AG04450 (cell line): Measurements from ENCODE around the gene SMPD1. TPM values are rescaled to one million over a fixed set of nuclear protein-coding genes. Genes with fewer than 3 reads are reported as not detected.

Source experiments
- CTCF ChIA-PET: fragments of 300-600, 350-600 bp; formaldehyde crosslinking; extraction: SDS; loops from one replicate; lab custom pipeline; 2022; ENCODE audit warnings: antibody characterized with exemption, inconsistent platforms; lab: Charles Lee
- POLR2A ChIA-PET: fragments of 350-600 bp; formaldehyde crosslinking; extraction: SDS; loops from one replicate; lab custom pipeline; 2021; ENCODE audit warnings: antibody characterized with exemption, inconsistent platforms; lab: Yijun Ruan, JAX
- DNase-seq: peaks from one replicate; pipeline ENCODE4 v3.0.0-alpha.2; 2011; ENCODE audit warnings: low read depth, low spot score
- H3K27ac ChIP-seq: one replicate; pipeline ENCODE4 v1.5.1; 2012; ENCODE audit warnings: low read depth, low read length, control low read depth
- H3K27me3 ChIP-seq: one replicate; pipeline ENCODE4 v1.6.0; 2012; ENCODE audit warnings: low read length; ENCODE audit not compliant: control insufficient read depth, insufficient read depth
- H3K4me3 ChIP-seq: 2 replicates; pipeline ENCODE4 v1.5.1; 2011; ENCODE audit warnings: mild to moderate bottlenecking, low read depth, low read length, control low read depth
- H3K9me3 ChIP-seq: 2 replicates; pipeline ENCODE4 v1.5.1; 2012; ENCODE audit warnings: low read length; ENCODE audit not compliant: control insufficient read depth, insufficient read depth
- CTCF ChIP-seq: IDR thresholded peaks from 2 replicates; pipeline ENCODE4 v1.5.1; 2011; ENCODE audit warnings: low read depth, low read length, control low read depth, inconsistent platforms
- polyA plus RNA-seq: library from polyadenylated mRNA; depleted of rRNA; stranded (reverse); fragments of >200 nt; gene quantifications from 2 replicates; pipeline ENCODE4 v1.2.3, GENCODE V29; 2011

SMPD1 gene
- polyA plus RNA-seq, 1 experiment, result 68.0 TPM

GRCh38 chr11:6365659-6366058 lies 24.6 kb upstream of the SMPD1 start:
- CTCF ChIA-PET, result interaction anchor here (1.2 kb wide), 1 partner anchor 13 kb away, joined by 7 read pairs; no protein-coding TSS in a partner anchor
- H3K27me3 ChIP-seq, result no peaks in the 10 kb centered on the region
- no peak overlapping the region for H3K4me3 ChIP-seq
- no peak for TF ChIP-seq CTCF
- POLR2A ChIA-PET, result no interaction called here
- no peak overlapping the region for H3K27ac ChIP-seq
- H3K9me3 ChIP-seq, result no peaks in the 10 kb centered on the region
- no peak for DNase-seq

- CTCF ChIA-PET, result interaction anchor here (1.2 to 3.3 kb wide), 4 partner anchors 8 to 333 kb away, joined by 3 to 54 read pairs (median 12); no protein-coding TSS in a partner anchor
- POLR2A ChIA-PET, result no interaction called here
- no peak for DNase-seq
- no peaks in the 10 kb centered on the region for H3K9me3 ChIP-seq
- no peak for TF ChIP-seq CTCF
- no peak overlapping the region for H3K4me3 ChIP-seq
- peaks cover under 1% of the 10 kb centered on the region for H3K27me3 ChIP-seq
- H3K27ac ChIP-seq, result no peak overlapping the region
Observed at GRCh38 chr11:6371825-6372224, 18.4 kb upstream of the SMPD1 start.

- ChIA-PET CTCF (interaction anchor here (0.7 to 12.7 kb wide), 36 partner anchors 10 to 380 kb away, joined by 3 to 604 read pairs (median 12); partner anchors contain the start of genes APBB1, ARFIP2, CCKBR and HPX), POLR2A (interaction anchor here (1.4 kb wide), 1 partner anchor 12 kb away, joined by 7 read pairs; the partner anchor contains the start of gene SMPD1)
- Histone ChIP-seq H3K9me3 (no peaks in the 10 kb centered on the region), H3K4me3 (no peak overlapping the region), H3K27me3 (peaks cover 2% of the 10 kb centered on the region), H3K27ac (no peak overlapping the region)
- DNase-seq, result no peak
- no peak for TF ChIP-seq CTCF
Observed at GRCh38 chr11:6377902-6378639, 12.2 kb upstream of the SMPD1 start.

- Histone ChIP-seq H3K27ac (no peak overlapping the region), H3K9me3 (no peaks in the 10 kb centered on the region), H3K4me3 (no peak overlapping the region), H3K27me3 (peaks cover 2% of the 10 kb centered on the region)
- ChIA-PET POLR2A (interaction anchor here (0.9 to 1.4 kb wide), 5 partner anchors 12 to 233 kb away, joined by 3 to 7 read pairs (median 4); partner anchors contain the start of genes ARFIP2, CAVIN3, SMPD1 and TAF10), CTCF (interaction anchor here (0.6 to 12.7 kb wide), 83 partner anchors 8 to 1216 kb away, joined by 3 to 604 read pairs (median 5); partner anchors contain the start of genes APBB1, ARFIP2, CCKBR and HPX)
- no peak for DNase-seq
- TF ChIP-seq CTCF, result no peak
Observed at GRCh38 chr11:6378640-6378989, 11.7 kb upstream of the SMPD1 start.
